Medulla oblongata (tissue), 1 donor: Measurements from ENCODE around the gene SYNDIG1.
A peak's percentile ranks its signal among the peaks of the same experiment; 100 is the strongest.

ENCODE experiments used
- DNase-seq: peaks from one replicate; pipeline ENCODE4 v3.0.0-alpha.2; 2015; ENCODE audit errors: extremely low spot score

The SYNDIG1 gene

DNA sequence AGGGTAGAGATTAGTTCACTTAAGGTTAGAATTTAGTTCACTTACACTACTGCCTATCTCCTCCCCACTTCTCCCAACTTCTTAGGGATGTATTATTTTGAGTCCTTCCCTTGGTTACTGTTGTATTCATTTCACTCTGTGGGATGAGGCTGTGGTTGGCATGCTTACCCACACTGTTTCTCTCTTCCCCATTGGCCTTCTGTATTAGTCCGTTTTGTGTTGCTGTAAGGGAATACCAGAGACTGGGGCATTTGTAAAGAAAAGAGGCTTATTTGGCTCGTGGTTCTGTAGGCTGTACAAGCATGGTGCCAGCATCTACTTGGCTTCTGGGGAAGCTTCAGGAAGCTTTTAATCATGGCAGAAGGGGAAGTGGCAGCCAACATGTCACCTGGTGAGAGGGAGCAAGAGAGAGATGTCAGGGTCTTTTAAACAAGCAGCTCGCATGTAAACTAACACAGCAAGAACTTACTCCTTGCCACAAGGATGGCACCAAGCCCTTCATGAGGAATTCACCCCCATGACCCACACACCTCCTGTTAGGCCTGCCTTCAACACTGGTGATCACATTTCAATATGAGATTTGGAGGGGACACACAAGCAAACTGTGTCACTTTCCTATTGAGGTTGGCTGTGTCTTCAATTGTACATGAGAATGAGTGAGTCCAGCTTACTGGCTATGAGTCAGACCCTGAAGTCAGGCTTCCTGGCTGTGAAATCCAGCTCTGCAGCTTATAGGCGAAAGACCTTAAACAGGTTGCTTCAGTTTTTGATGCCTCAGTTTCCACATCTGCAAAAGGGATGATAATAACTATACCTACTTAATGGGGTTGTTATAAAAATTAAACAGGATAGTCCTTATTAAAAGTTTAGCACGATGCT is 53.3 kb downstream of the SYNDIG1 start:
- peak; percentile 27 for DNase-seq

- DNase-seq, result peak; percentile 77
Measured at GRCh38 chr20:24523661-24524060, 54.2 kb downstream of the SYNDIG1 start.

DNA sequence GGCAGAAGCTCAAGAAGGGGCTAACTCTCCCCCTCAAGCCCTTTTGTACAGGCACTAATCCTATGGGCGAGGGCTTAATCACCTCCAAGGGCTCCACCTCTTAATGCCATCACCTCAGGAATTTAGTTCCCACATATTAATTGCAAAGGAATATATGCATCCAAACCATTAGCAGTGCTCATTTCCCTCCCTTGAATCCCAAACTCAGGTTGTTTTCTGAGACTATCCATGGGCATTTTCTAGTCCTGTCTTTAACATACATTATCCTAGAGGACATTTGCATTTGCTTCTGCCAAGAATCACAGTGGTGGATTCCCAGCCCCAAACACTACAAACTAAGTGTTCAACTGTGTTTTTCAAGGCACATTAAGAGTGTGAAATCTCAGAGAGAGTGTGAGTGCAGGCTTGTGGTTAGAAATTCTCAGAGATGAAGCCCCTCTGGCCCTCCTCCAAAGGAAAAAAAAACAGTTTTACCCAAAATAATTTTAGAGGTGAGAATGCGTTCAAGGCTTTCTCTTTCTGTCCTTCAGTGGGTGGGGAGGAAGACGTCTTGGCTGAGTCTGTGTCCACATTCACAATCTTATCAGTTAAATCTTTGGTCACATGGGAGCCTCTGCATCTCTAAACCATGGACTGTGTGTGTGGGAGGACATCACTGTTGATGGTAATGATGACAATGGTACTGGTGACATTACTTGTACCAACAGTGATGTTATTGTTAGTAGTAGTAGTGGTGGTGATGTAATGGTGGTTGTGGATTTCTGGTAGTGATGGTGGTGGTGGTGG is 59.3 kb downstream of the SYNDIG1 start:
- DNase-seq, result no peak

DNA sequence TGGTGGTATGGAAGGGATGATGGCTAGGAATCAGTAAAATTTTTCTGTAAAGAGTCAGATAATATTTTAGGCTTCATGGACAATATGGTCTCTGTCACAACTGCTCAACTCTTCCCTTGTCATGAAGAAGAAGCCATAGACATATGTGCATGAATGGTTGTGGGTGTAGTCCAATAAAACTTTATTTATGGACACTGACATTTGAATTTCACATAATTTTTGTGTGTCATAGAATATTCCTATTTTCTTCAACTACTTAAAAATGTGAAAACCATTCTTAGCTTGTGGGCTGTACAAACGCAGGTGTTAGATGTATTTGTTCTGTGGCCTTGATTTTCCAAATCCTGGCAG is 59.9 kb downstream of the SYNDIG1 start:
- no peak for DNase-seq

DNA sequence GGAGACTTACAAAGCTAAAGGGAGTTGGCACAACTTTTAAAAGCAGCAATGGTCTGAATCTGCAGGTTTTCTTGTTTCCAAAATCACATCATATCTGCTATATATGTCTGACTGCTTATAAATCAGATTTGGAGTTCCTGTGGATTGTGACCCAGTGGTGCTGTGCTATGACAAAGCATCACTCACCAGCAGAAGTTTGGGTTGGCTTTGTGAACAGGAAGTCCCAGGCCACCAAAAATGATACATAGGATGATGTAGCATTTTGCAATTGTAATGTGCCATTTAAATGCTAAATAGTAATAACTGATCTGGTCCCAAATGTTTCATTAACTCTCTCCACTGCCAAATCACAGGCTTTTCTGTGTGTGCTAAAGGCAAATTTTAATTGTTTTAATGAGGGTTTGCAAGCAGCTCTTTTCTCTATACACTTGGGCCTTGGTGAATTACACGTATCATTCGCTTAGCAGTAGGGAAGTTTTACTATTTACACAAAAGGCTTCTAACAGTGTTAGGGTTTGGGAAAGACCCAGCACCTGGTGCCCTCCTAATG is 60.8 kb downstream of the SYNDIG1 start:
- no peak for DNase-seq

- no peak for DNase-seq
Measured at GRCh38 chr20:24531202-24531601, 61.8 kb downstream of the SYNDIG1 start.

GRCh38 chr20:24531631-24532419 is 62.4 kb downstream of the SYNDIG1 start:
- DNase-seq, result no peak

DNA sequence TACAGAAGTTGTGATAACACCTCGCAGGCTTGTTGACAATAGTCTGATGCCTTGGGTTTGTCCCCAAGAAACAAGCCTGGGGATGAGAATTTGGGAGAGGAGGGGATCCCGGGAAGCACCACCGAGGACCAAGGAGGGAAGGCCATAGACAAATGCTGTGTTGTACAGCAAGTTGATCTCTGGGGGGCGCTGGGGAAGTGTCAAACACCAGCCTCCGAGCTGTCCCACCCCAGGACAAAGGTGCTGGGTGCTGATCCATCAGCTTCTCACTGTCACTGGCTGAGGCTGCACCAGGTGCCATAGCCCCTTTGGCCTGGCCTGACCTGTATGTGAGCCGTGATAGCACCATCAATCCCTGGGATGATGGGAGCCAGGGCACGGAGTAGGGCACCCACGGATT is 64.0 kb downstream of the SYNDIG1 start:
- no peak for DNase-seq

GRCh38 chr20:24534282-24534681 is 64.9 kb downstream of the SYNDIG1 start:
- DNase-seq, result no peak

GRCh38 chr20:24535941-24536730 is 66.7 kb downstream of the SYNDIG1 start:
- no peak for DNase-seq

GRCh38 chr20:24537210-24537609 is 67.8 kb downstream of the SYNDIG1 start:
- DNase-seq, result no peak

- DNase-seq, result no peak
Measured at GRCh38 chr20:24542721-24543120, 73.3 kb downstream of the SYNDIG1 start.

- DNase-seq, result no peak
Measured at GRCh38 chr20:24543168-24543567, 73.7 kb downstream of the SYNDIG1 start.

GRCh38 chr20:24543741-24544140 is 74.3 kb downstream of the SYNDIG1 start:
- DNase-seq, result no peak

DNA sequence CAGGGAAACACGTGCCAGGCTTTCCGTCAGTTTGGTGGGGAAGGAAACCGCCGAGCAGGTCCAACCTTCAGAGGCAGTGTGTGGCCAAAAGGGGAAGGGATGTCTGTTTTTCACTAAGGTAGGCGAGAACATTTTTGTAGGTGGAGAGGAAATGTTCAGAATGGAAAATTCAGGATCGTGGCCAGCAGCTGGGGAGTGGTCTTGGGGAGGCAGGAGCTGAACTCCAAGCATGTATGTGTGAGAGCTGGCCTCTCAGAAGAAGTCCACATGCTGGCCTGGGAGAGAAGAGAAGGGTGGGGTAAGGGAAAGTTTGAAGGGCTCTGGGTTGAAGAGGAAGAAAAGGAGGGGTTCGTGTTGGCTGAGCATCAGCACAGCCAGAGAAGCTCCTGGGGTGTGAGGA is 74.9 kb downstream of the SYNDIG1 start:
- DNase-seq, result no peak

- DNase-seq, result no peak
Measured at GRCh38 chr20:24545168-24545567, 75.7 kb downstream of the SYNDIG1 start.

- DNase-seq, result no peak
Measured at GRCh38 chr20:24546232-24546892, 76.9 kb downstream of the SYNDIG1 start.

GRCh38 chr20:24547967-24548366 is 78.5 kb downstream of the SYNDIG1 start:
- DNase-seq, result no peak

DNA sequence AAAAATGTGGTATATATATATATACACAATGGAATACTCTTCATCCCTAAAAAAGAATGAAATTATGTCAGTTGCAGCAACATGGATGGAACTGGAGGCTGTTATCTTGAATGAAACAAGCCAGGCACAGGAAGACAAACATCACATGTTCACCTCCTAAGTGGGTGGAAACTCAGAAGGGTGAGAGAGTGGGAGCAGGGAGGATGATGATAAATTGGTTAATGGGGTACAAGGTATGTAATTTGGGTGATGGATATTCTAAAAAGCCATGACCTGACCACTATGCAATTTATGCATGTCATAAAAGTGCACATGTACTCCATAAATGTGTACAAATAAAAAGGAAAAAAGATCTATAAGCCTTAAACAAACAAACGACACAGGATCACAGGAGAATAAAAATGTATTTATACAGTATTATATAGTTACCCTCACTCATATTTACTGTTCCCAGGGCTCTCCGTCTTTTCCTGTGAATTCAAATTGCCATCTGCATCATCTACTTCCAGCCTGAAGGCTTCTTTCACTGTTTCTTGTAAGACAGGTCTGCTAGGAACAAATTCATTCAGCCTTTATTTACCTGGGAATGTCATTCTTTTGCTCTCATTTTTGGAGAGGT is 89.8 kb downstream of the SYNDIG1 start:
- DNase-seq, result no peak
